Measurements from ENCODE around the gene PLTP.
"Not testable (repeated sequence)": the region's sequence is repeated elsewhere in the genome, so short reads cannot be mapped to it uniquely, and the experiment has no call there.

Gene PLTP

GRCh38 chr20:45944965-45945677, 33.2 kb upstream of the PLTP start:
- DNase-seq (ENCODE audit: low read depth): no peak
- H3K4me3 ChIP-seq (ENCODE audit: low read depth, low read length): no peak overlapping the region

DNA sequence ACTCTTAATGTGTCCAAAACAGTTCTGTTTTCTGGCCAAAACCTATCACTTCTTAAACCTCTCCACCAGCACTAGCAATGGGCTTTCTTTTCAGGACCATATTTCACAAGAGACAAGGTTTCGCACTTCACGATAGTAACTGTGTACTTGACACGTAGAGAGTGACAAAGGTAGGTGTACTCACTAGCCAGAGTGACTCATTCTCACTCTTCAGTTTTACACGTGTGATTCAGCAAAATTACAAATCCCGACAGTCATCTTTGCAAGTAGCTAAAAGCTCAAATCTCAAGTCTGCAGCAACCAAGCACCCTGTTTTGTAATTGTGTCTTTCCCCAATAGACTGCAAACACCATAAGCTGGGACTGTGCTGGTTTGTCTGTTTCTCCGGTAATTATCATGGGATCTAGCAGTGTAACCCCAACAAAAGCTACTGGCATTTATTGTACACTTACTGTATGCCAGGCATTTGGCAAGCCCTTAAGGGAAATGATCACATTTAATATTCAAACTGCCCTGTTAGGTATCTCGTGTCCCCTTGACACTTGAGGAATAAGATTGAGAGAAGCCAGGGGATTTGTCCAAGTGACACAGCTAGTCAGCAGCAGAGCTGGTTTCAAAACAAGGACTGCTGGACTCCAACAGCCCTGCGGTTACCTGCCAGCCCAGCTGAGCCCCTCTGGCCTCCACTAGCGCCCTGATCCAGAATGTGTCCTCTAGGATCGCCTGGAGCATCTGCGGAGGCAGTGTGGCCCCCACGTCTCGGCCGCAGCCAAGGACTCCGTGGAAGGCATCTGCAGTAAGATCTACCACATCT, 32.4 kb upstream of the PLTP start:
- DNase-seq (ENCODE audit: low read depth): no peak
- H3K4me3 ChIP-seq (ENCODE audit: low read depth, low read length): no peak overlapping the region

- no peak for DNase-seq (ENCODE audit: low read depth)
Measured at GRCh38 chr20:45943613-45944012, 31.7 kb upstream of the PLTP start.

GRCh38 chr20:45940469-45940868, 28.5 kb upstream of the PLTP start:
- DNase-seq (ENCODE audit: low read depth): no peak
- H3K4me3 ChIP-seq (ENCODE audit: low read depth, low read length): no peak overlapping the region

More at GRCh38 chr20:45943613-45944012, 31.7 kb upstream of the PLTP start:
- no peak overlapping the region for H3K4me3 ChIP-seq (ENCODE audit: low read depth, low read length)

GRCh38 chr20:45940053-45940452, 28.1 kb upstream of the PLTP start:
- no peak overlapping the region for H3K4me3 ChIP-seq (ENCODE audit: low read depth, low read length)
- DNase-seq (ENCODE audit: low read depth): no peak

- H3K4me3 ChIP-seq (ENCODE audit: low read depth, low read length): no peak overlapping the region
- no peak for DNase-seq (ENCODE audit: low read depth)
Measured at GRCh38 chr20:45938727-45939438, 26.9 kb upstream of the PLTP start.

DNA sequence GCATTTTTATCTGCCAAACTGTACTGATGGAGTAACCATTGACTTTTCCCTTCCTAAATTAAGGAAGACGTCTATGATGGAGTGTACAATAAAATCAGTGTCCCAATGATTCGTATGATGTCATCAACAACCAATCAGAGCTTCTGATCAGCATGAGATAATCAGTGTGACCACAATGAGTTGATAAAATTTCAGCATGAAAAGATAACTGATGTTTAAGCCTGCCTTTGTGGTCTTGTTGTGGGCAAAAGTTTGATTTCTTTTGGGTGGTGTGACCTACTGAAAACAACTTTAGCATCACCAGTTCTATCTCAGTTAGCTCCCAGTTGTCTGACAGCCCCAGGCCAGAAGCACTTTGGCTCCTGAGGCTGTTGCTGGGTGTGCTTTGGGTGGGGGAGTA, 25.8 kb upstream of the PLTP start:
- H3K4me3 ChIP-seq (ENCODE audit: low read depth, low read length): no peak overlapping the region
- DNase-seq (ENCODE audit: low read depth): no peak

- no peak for DNase-seq (ENCODE audit: low read depth)
- peak overlapping the region; percentile 65 for H3K4me3 ChIP-seq (ENCODE audit: low read depth, low read length)
Measured at GRCh38 chr20:45935416-45936046, 23.6 kb upstream of the PLTP start.

DNA sequence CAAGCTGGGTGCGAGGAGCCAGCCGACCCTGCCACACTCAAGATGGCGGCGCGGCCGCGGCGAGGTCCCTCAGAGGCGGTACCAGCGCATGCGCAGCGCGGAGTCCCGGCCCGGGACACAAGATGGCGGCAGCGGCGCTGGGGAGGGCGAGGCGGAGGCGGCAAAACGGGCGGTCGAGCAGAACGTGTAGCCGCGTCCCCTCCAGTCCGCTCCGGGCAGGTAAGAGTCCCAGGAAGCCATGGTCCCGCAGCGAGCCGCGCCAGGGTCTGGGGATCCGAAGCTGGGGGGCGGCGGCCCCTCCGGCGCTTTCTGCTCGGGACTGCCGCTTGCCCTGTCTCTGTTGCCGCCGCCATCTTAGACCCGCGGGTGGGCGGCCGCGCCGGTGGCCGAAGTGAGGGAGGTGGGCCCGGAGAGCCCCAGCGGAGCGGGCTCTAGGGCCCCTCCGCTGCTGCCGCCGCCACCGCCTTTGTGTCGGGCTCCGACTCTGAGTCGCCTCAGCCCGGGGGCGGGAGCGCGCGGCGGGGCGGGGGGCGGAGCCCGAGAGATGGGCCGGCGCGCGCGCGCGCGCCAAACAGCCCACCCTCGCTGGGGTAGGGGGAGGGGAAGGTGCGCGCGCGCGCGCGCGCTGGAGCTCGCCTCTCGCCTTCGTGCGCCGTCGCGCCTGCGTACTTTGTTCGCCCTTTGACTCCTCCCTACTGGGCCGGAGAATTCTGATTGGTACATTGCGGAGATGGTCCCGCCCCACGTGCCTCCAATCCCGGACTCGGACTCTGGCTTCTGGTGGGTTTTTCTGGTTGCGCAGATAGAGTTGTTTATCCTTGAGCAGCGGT, 22.8 kb upstream of the PLTP start, which contains the start of gene PCIF1:
Gene PCIF1, plus strand, starts transcription at position 98 of the 830 bp plus-strand sequence. CDS start 4,317 bp downstream, outside the sequence.
- peak; percentile 85 for DNase-seq (ENCODE audit: low read depth)
- H3K4me3 ChIP-seq (ENCODE audit: low read depth, low read length): peak within 1 kb of the TSS; percentile 94

DNA sequence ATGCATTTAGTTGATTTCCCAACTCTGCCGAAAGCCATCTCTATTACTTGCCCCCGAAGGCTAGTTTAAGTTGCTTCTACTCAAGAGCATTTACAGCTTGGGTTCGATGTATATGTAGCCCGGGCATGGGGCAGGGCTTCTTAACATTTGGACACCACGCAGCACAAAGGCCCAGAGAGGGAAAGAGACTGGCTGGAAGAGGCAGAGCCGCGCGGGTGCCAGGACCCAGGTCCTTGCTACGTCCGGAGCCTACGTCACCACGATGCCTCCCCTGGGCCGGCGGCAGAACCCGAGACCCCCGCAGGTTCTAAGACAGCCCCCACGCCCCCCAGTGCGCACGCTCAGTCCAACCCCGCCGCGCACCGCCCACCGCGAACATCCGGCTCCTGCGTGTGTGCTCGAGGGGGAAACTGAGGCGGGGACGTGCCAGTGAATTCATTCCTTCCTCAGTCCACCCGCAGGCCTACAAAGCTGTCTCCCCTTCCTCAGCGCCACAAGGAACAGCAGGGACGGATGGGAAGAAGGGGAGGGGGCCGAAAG, 22.2 kb upstream of the PLTP start:
- no peak for DNase-seq (ENCODE audit: low read depth)
- peak overlapping the region; percentile 94 for H3K4me3 ChIP-seq (ENCODE audit: low read depth, low read length)

DNA sequence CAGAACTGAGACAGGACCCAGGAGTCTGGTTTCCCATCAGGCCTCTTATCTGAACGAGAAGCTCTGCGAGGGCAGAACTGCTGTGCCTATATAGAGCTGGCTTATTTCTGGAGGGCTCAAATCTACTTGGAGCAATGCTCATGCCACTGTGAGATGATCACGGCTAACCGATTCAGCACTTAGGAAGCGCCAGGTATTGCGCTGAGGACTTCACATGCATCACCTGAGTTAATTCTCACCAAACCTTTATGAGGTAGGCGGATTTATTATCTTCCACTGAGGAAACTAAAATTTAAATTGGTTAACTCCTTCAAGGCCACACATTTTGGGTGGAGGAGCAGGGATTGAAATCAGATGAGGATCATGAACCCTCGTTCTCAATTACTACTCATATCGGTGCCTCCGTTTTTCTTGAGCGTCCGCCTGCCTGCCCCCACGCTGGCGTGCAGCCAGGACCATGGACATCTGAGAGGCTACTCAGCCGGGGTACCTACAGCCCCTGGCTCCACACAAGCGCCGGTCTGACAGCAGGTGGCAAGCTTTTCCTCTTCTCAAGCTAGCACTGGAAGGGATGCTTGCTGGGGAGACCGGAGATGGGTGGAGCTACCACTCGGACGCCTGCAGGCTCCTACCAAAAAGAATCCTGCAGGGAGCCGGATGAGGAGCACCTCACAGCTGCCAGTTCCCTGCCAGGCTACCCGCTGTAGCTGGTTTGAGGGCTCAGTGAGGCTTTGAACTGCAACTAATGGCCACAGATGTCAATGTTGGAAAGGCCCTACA, 21.5 kb upstream of the PLTP start:
- DNase-seq (ENCODE audit: low read depth): no peak

DNA sequence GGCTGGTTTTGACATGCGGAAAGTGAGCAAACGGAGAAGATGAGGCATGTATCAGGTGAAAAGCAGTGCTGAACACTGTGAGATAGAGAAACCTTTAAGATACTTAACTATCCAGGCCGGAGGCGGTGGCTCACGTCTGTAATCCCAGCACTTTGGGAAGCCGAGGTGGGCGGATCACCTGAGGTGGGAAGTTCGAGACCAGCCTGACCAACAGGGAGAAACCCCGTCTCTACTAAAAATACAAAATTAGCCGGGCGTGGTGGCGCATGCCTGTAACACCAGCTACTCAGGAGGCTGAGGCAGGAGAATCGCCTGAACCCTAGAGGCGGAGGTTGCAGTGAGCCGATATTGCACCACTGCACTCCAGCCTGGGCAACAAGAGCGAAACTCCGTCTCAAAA, 19.7 kb upstream of the PLTP start:
- DNase-seq (ENCODE audit: low read depth); H3K4me3 ChIP-seq (ENCODE audit: low read depth, low read length): not testable (repeated sequence)

More for the DNA sequence above, 21.5 kb upstream of the PLTP start:
- peak overlapping the region; percentile 94 for H3K4me3 ChIP-seq (ENCODE audit: low read depth, low read length)

DNA sequence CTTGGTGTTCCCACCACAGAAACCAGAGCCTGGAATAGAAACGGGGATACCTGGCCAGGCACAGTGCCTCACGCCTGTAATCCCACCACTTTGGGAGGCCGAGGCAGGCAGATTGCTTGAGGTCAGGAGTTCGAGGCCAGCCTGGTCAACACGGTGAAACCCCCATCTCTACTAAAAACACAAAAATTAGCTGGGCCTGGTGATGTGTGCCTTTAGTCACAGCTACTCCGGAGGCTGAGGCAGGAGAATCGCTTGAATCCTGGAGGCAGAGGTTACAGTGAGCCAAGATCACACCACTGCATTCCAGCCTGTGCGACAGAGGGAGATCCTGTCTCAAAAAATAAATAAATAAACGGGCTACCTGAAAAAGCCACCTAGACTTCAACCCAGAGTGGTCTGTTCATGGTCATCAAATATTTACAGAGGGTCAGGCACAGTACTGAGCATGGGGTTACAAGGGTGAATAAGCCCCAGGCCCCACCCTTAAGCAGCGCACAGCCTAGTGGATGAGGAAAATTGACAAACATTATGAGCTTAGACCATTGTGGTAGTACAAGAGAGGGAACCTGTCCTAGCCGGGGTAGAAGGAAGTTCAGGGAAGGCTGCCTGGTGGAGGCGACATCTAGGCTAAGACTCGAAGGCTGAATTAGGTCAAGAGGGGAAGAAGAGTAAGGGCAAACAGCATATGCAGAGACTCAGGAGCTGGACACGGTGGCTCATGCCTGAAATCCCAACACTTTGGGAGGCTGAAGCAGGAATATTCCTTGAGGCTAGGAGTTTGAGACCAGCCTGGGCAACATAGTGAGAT, 15.3 kb upstream of the PLTP start:
- no peak for DNase-seq (ENCODE audit: low read depth)
- no peak overlapping the region for H3K4me3 ChIP-seq (ENCODE audit: low read depth, low read length)

- DNase-seq (ENCODE audit: low read depth): no peak
- no peak overlapping the region for H3K4me3 ChIP-seq (ENCODE audit: low read depth, low read length)
Measured at GRCh38 chr20:45926731-45927070, 14.7 kb upstream of the PLTP start.

DNA sequence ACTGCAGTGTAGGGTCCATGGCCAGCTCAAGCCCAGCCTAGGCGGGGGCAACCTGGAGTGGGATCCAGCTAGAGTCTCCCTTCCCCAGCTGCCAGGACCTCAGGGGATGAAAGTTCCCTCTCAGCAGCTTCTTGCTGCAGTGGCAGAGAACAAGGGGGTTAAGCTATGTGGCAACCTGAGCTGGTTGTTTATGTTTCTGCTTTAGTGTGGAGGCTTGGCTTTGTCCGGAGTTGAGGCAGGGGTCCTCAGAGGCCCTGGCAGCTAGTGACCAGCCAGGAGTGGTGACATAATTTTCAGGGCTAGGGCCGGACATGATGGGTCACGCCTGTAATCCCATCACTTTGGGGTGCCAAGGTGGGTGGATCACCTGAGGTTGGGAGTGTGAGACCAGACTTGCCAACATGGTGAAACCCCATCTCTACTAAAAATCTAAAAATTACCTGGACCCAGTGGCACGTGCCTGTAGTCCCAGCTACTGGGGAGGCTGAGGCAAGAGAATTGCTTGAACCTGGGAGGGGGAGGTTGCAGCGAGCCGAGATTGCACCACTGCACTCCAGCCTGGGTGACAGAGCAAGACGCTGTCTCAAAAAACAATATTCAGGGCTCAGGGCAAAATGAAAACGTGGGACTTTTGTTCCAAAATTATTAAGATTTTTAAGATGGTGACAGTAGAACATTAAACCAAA, 14.0 kb upstream of the PLTP start:
- no peak for DNase-seq (ENCODE audit: low read depth)
- H3K4me3 ChIP-seq (ENCODE audit: low read depth, low read length): no peak overlapping the region

- DNase-seq (ENCODE audit: low read depth): no peak
Measured at GRCh38 chr20:45924391-45925261, 12.7 kb upstream of the PLTP start.

More at GRCh38 chr20:45924391-45925261, 12.7 kb upstream of the PLTP start:
- H3K4me3 ChIP-seq (ENCODE audit: low read depth, low read length): no peak overlapping the region
